Left colon (tissue), 2 donors: Measurements from ENCODE around the gene ATXN7L3. TPM values are rescaled to one million over a fixed set of nuclear protein-coding genes. Genes with fewer than 3 reads are reported as not detected.

Experiments
- ATAC-seq: fragments of 200-7000 bp; cut with Tn5 transposase; one replicate; pipeline ENCODE4 v1.9.1; 2020; ENCODE audit warnings: mild to moderate bottlenecking, moderate library complexity
- DNase-seq, 2 donors: peaks; one replicate each; pipeline ENCODE4 v3.0.0-alpha.2; 2020
- intact Hi-C, 2 donors: fragments of 100-400 bp; cut with DNase I in 1 of 2; cut with micrococcal nuclease in 1 of 2; formaldehyde crosslinking; loops; one replicate each; pipeline versions ENCODE4 v1.11.2 to v1.14.0; 2022; cut with DNase I, micrococcal nuclease
- total RNA-seq, 2 donors: library from RNA; stranded (reverse); fragmentation: NEBNext Ultra II Directional; extraction: Animal tissue kit (Norgen Biotek cat#: 25700); gene quantifications; one replicate each; pipeline ENCODE4 v1.2.1, GENCODE V29; 2021
- donor health status: DM: no; HTN: no; CAD: no.
- donor health status: DM: yes; HTN: yes; CAD: no.

ATXN7L3 gene
- total RNA-seq, 2 donors from 2014 or later = 80.0 to 82.3 TPM

GRCh38 chr17:44186307-44187130 lies 13.2 kb downstream of the ATXN7L3 start, which contains the start of gene TMUB2:
Gene TMUB2 (plus strand): TSS chr17:44186972. CDS start chr17:44187709, 737 bp downstream.
- ATAC-seq (peak; percentile 92), DNase-seq (peak; percentile 98 to 100)
- intact Hi-C loops = no loop called here

DNA sequence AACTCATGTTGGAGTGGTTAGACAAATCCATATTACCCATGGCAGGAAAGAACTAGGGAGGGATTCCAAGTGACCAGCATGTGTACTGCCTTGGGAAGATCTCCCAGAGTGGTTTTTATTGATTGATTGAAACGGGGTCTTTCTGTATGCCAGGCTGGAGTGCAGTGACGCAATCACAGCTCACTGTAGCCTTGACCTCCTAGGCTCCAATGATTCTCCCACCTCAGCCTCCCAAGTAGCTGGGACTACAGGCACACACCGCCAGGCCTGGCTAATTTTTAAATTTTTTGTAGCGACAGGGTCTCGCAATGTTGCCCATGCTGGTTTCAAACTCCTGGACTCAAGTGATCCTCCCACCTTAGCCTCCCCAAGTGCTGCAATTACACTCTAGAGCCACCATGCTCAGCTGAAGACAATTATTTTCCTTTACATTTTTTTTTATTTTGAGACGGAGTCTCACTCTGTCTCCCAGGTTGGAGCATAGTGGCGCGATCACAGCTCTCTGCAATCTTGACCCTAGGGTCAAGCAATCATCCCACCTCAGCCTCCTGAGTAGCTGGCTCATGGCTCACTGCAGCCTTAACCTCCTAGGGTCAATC lies 15.4 kb downstream of the ATXN7L3 start:
- intact Hi-C loops = no loop called here
- no peak for ATAC-seq

GRCh38 chr17:44183024-44183423 lies 16.7 kb downstream of the ATXN7L3 start:
- no peak for DNase-seq
- ATAC-seq = no peak
- intact Hi-C loops = no loop called here

More for the DNA sequence above, 15.4 kb downstream of the ATXN7L3 start:
- DNase-seq = no peak

GRCh38 chr17:44178133-44178532 lies 21.6 kb downstream of the ATXN7L3 start:
- no peak for ATAC-seq
- no peak for DNase-seq
- intact Hi-C loops = no loop called here

- intact Hi-C loops = no loop called here
- ATAC-seq = no peak
- DNase-seq = no peak
Observed at GRCh38 chr17:44177640-44178039, 22.0 kb downstream of the ATXN7L3 start.

GRCh38 chr17:44176671-44177501 lies 22.8 kb downstream of the ATXN7L3 start:
- intact Hi-C loops = no loop called here
- ATAC-seq = no peak
- DNase-seq = no peak

DNA sequence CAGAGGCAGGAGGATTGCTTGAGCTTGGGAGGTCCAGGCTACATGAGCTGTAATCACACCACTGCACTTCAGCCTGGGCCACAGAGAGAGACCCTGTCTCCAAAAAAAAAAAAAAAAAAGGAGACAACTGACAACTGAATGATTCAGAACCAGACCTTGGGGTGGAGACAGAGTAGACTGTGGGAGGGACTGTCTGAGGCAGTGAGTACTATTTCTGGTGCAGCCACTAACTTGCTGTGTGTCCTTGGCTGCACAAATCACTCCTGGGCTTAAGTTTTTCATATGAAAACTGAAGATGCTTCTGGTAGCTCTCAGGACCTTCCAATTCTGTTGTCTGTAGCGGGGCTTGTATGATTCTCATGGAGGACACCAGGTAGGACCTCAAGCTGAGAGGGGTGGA lies 23.4 kb downstream of the ATXN7L3 start:
- no peak for DNase-seq
- ATAC-seq = no peak
- intact Hi-C loops = no loop called here

GRCh38 chr17:44174427-44174826 lies 25.3 kb downstream of the ATXN7L3 start:
- intact Hi-C loops = no loop called here
- no peak for ATAC-seq
- DNase-seq = no peak

DNA sequence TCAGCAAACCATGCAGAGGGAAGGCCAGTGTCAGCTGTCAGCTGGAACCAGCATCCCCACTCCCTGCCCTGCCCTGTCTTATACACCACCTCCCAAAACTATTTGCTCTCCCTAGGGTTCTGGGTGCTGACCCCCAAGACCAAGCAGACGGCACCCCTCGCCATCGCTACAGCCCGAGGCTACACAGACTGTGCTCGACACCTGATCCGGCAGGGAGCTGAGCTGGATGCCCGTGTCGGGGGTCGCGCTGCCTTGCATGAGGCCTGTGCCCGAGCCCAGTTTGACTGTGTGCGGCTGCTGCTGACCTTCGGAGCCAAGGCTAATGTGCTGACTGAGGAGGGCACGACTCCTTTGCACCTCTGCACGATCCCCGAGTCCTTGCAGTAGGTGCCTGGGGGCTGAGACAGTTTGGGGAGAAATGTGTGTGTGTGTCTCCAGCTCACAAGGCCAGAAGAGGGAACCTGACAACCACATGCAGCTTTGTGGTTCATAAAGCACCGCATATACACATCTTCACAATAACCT lies 27.7 kb downstream of the ATXN7L3 start:
- intact Hi-C loops = no loop called here
- DNase-seq = no peak
- ATAC-seq = no peak

- ATAC-seq (peak; percentile 27), DNase-seq (no peak)
- intact Hi-C loops = no loop called here
Observed at GRCh38 chr17:44170499-44171201, 29.0 kb downstream of the ATXN7L3 start, which contains the start of gene ASB16. Gene ASB16 (plus strand): TSS chr17:44170704. CDS start chr17:44170790, 86 bp downstream.

DNA sequence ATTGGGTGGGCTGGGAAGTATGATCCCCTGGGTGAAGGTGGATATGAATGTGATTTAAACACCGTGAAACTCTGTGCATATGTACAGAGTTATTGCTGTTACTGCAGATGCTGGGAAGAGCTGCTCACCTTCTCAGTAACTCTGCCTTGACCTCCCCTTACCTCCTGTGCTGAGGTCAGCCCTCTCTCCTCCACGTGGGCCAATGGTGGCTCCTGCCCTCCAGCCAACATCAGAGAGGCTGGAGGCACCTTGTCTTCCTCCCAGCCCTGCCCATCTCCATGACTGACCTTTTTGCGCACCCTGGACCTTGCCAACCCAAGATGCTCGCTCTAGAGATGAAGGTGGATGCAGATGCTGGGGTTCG lies 29.6 kb downstream of the ATXN7L3 start:
- ATAC-seq (no peak), DNase-seq (no peak)
- intact Hi-C loops = no loop called here

DNA sequence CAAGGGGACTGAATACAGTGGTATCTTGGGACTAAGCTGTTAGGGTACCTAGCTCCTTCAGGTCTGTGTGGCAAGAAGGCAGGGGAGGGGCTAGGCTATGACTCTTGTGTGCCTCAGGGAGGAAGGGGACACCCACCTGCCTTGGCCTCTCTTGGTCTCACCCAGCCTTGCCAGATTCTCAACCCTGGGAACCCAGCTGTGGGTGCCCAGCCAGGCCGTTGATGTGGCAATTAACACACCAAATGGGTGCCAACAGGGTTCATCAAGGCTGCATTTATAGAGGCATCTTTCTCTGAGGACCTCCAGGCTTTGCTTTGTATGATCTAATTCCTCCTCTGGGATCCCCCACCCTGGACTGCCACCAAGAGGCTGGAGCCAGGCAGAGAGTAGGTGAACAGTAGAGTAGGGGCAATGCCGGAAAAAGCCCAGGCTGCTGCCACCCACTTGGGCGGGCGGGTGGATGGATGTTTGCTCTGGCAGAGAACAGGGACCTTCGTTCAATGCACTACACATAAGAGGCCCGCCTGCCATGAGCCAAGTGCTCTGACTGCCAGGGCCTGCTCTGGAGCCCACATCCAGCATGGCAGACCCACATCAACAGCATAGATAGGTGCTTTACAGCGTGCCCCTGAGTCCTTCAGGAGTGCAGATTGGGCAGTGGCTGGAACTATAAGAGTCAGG lies 32.4 kb downstream of the ATXN7L3 start:
- intact Hi-C loops = no loop called here
- no peak for ATAC-seq
- no peak for DNase-seq

GRCh38 chr17:44164476-44164875 lies 35.2 kb downstream of the ATXN7L3 start:
- intact Hi-C loops = no loop called here
- DNase-seq (no peak), ATAC-seq (no peak)

- intact Hi-C loops = no loop called here
- no peak for ATAC-seq
- DNase-seq = no peak
Observed at GRCh38 chr17:44159519-44160210, 40.0 kb downstream of the ATXN7L3 start.

- DNase-seq (no peak), ATAC-seq (no peak)
- intact Hi-C loops = no loop called here
Observed at GRCh38 chr17:44155488-44155887, 44.2 kb downstream of the ATXN7L3 start.

DNA sequence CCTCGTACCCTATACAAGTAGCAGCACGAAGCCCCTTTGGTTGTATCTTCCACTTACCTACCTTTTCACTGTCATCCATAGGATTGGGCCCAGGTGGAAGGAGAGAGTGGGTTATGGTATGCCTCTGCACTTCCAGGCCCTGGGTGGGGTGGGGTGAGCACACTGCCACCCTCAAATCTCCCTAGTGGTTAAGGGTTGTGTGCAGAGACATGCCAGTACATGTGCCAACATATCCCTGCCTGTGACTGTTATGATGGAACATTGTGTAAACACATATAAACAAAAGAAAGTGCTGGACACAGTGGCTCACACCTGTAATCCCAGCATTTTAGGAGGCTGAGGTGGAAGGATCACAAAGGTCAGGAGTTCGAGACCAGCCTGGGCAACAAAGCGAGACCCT lies 46.8 kb downstream of the ATXN7L3 start:
- intact Hi-C loops = no loop called here
- ATAC-seq = no peak
- no peak for DNase-seq

GRCh38 chr17:44149750-44150329 lies 49.8 kb downstream of the ATXN7L3 start:
- ATAC-seq = no peak
- intact Hi-C loops = no loop called here

More at GRCh38 chr17:44149750-44150329, 49.8 kb downstream of the ATXN7L3 start:
- DNase-seq = no peak
